ENCODE data around the gene ZNF273.

The ZNF273 gene

DNA sequence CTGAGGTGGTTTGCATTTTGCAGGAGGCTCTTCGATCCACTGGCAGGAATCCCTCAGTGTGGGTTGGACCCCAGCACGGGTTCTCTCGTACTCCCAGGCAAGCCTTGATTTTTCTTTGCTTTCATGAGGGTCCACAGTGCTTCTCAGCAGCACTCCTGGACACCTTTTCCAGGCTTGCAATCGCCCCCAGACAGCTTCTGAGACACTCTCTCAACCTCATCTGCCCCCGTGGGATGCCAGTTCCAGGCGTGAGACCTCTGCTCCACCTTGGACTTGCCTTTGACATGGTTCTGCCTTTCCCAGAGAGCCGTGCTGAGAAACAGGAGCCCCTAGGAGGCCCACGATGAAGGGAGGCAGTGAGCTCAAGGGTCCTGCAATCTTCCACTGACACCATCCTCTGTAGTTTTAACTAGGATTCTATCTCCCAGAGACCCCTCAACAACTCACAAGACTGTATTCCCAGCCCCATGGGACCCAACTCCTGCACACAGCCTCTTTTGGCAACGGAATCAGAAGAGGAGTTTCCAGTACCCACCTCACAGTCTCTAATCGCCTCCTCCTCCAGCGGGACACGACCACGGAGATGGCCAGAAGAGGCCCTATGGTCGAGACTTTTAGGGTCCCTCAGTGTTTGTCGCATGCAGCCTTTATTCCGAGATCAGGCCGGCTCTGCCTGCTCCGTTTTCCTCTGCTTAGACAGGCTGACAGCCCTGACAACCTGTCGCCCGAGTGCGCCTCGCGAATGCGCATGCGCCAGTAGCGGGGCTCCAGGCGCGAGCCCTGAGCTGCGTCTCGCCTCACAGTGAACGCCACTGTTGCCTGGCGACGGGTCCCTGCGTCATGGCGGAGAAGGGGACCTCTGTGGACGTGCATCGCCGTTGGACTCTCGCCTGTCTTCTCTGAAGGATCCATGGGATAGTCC, 26.0 kb upstream of the ZNF273 start:
- CTCF ChIA-PET, result no interaction called here
- TF ChIP-seq, protein P1, sequence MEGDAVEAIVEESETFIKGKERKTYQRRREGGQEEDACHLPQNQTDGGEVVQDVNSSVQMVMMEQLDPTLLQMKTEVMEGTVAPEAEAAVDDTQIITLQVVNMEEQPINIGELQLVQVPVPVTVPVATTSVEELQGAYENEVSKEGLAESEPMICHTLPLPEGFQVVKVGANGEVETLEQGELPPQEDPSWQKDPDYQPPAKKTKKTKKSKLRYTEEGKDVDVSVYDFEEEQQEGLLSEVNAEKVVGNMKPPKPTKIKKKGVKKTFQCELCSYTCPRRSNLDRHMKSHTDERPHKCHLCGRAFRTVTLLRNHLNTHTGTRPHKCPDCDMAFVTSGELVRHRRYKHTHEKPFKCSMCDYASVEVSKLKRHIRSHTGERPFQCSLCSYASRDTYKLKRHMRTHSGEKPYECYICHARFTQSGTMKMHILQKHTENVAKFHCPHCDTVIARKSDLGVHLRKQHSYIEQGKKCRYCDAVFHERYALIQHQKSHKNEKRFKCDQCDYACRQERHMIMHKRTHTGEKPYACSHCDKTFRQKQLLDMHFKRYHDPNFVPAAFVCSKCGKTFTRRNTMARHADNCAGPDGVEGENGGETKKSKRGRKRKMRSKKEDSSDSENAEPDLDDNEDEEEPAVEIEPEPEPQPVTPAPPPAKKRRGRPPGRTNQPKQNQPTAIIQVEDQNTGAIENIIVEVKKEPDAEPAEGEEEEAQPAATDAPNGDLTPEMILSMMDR (conservative IDR thresholded peaks at IDR 0.05; ENCODE audit: low read depth), result no peak
- POLR2A ChIA-PET (ENCODE audit: low non-redundant PET), result no interaction called here
- no peak overlapping the region for H3K27ac ChIP-seq
- peak; percentile 55 for DNase-seq (ENCODE audit: low spot score)

GRCh38 chr7:64877714-64878610, 25.1 kb upstream of the ZNF273 start:
- CTCF ChIA-PET, result no interaction called here
- no peak overlapping the region for H3K27ac ChIP-seq
- no peak for DNase-seq (ENCODE audit: low spot score)
- TF ChIP-seq, protein P1 (conservative IDR thresholded peaks at IDR 0.05; ENCODE audit: low read depth), result no peak
- POLR2A ChIA-PET (ENCODE audit: low non-redundant PET), result no interaction called here

GRCh38 chr7:64878684-64879083, 24.4 kb upstream of the ZNF273 start:
- TF ChIP-seq, protein P1 (conservative IDR thresholded peaks at IDR 0.05; ENCODE audit: low read depth), result no peak
- ChIA-PET CTCF (no interaction called here), POLR2A (ENCODE audit: low non-redundant PET) (no interaction called here)
- no peak for DNase-seq (ENCODE audit: low spot score)
- H3K27ac ChIP-seq, result no peak overlapping the region

- no peak for DNase-seq (ENCODE audit: low spot score)
- POLR2A ChIA-PET (ENCODE audit: low non-redundant PET), result no interaction called here
- TF ChIP-seq, protein P1 (conservative IDR thresholded peaks at IDR 0.05; ENCODE audit: low read depth), result no peak
- CTCF ChIA-PET, result no interaction called here
- H3K27ac ChIP-seq, result no peak overlapping the region
Observed at GRCh38 chr7:64879086-64879730, 23.9 kb upstream of the ZNF273 start.

DNA sequence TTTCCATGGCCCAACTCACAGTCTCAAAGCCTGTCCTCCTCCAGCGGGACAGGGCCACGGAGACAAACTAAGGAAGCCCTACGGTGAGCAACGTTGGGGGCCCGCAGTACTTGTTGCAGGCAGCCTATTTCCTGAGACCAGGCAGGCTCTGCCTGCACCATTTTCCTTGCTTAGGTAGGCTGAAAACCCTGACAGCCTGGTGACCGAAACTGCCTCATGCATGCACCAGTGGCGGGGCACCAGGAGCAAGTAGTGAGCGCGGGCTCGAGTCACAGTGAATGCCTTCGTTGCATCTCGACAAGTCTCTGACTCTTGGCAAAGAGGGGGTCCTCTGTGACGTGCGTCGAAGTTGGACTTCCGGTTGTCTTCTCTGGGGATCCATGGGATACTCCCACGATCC, 23.3 kb upstream of the ZNF273 start:
- ChIA-PET POLR2A (ENCODE audit: low non-redundant PET) (no interaction called here), CTCF (no interaction called here)
- H3K27ac ChIP-seq, result no peak overlapping the region
- no peak for DNase-seq (ENCODE audit: low spot score)
- TF ChIP-seq, protein P1 (conservative IDR thresholded peaks at IDR 0.05; ENCODE audit: low read depth), result no peak

Data from RWPE1 (cell line).